Panc1 (cell line): ENCODE results near the gene TPSB2. TPM values are rescaled to one million over a fixed set of nuclear protein-coding genes. Genes with fewer than 3 reads are reported as not detected.

Experiments used
- ATAC-seq: fragments of 200-7000 bp; cut with Tn5 transposase; 2 replicates; pipeline ENCODE4 v1.9.1; 2020; ENCODE audit warnings: mild to moderate bottlenecking, moderate library complexity
- BruUV-seq: library from RNA; stranded (reverse); fragments of 400-500 nt; replicated peaks from 2 replicates; lab custom pipeline; 2021; lab: Mats Ljungman, UMichigan
- CTCF ChIA-PET: fragments of 300-600 bp; sonication (Branson Sonifier 250); formaldehyde crosslinking; loops from one replicate; lab custom pipeline; 2022; ENCODE audit warnings: antibody characterized with exemption; lab: Charles Lee
- POLR2A ChIA-PET: fragments of 300-600 bp; sonication (Branson Sonifier 250); formaldehyde crosslinking; loops from one replicate; lab custom pipeline; 2022; ENCODE audit warnings: antibody characterized with exemption; lab: Charles Lee
- DNase-seq: peaks from one replicate; pipeline ENCODE4 v3.0.0-alpha.2; 2010; ENCODE audit warnings: low read depth, low spot score
- H3K27ac ChIP-seq: 2 replicates; pipeline ENCODE4 v1.5.1; 2011; ENCODE audit warnings: mild to moderate bottlenecking, low read length, inconsistent platforms
- H3K27me3 ChIP-seq: fragments of 200-500 bp; sonication (Bioruptor generic); 2 replicates; pipeline ENCODE4 v1.6.0; 2014; ENCODE audit warnings: low read length, inconsistent platforms; ENCODE audit not compliant: control insufficient read depth, insufficient read depth
- H3K36me3 ChIP-seq: fragments of 200-500 bp; sonication (Bioruptor generic); 2 replicates; pipeline ENCODE4 v1.5.1; 2014; ENCODE audit warnings: inconsistent platforms, mild to moderate bottlenecking, low read length, moderate library complexity; ENCODE audit not compliant: control insufficient read depth, insufficient read depth
- H3K4me1 ChIP-seq: 2 replicates; pipeline ENCODE4 v1.5.1; 2011; ENCODE audit warnings: inconsistent platforms, mild to moderate bottlenecking, low read length, moderate library complexity; ENCODE audit not compliant: control insufficient read depth, insufficient read depth
- H3K4me3 ChIP-seq, 2 experiments: 2 replicates each; pipeline ENCODE4 v1.5.1; 2011 to 2012; ENCODE audit warnings: low read depth in 2 of 2, low read length in 2 of 2, mild to moderate bottlenecking in 2 of 2, inconsistent platforms in 1 of 2, moderate library complexity in 1 of 2
- H3K9me3 ChIP-seq: fragments of 200-500 bp; sonication (Bioruptor generic); 2 replicates; pipeline ENCODE4 v1.5.1; 2014; ENCODE audit warnings: low read depth, mild to moderate bottlenecking, inconsistent platforms, low read length, moderate library complexity; ENCODE audit not compliant: control insufficient read depth, insufficient read depth
- POLR2AphosphoS5 ChIP-seq: IDR thresholded peaks from 2 replicates; pipeline ENCODE4 v1.6.1; 2012; ENCODE audit warnings: mild to moderate bottlenecking, low read depth, low read length, moderate library complexity
- SIN3A ChIP-seq: IDR thresholded peaks from 2 replicates; pipeline ENCODE4 v1.6.1; 2012; ENCODE audit warnings: low read depth, mild to moderate bottlenecking, low read length, moderate library complexity, borderline replicate concordance; ENCODE audit not compliant: insufficient read depth
- TCF7L2 ChIP-seq: IDR thresholded peaks from 2 replicates; pipeline ENCODE4 v1.6.1; 2011; ENCODE audit warnings: mild to moderate bottlenecking, low read depth, low read length, inconsistent platforms
- in situ Hi-C: cut with HindIII; loops from 2 replicates; pipeline ENCODE4 v1.10.0; 2016; ENCODE audit warnings: low sequenced_read_pairs, low pct_unique_long_range_greater_than_20kb
- intact Hi-C: fragments of 100-400 bp; cut with micrococcal nuclease; formaldehyde crosslinking; loops from one replicate; pipeline ENCODE4 v1.10.0; 2022; ENCODE audit not compliant: unreplicated experiment
- total RNA-seq: library from RNA; stranded (reverse); gene quantifications from one replicate; pipeline ENCODE4 v1.2.1, GENCODE V29; 2021; ENCODE audit not compliant: unreplicated experiment
- TF ChIP-seq, protein P1 (sequence below), 2 experiments: IDR thresholded peaks; 2 replicates each; pipeline ENCODE4 v1.6.1; 2011 to 2012; ENCODE audit warnings: low read depth in 2 of 2, control low read depth in 1 of 2, low read length in 1 of 2, mild to moderate bottlenecking in 1 of 2, moderate library complexity in 1 of 2; ENCODE audit not compliant: insufficient read depth in 1 of 2
- TF ChIP-seq, protein P2 (sequence below): fragments of 450-650 bp; IDR thresholded peaks from 2 replicates; pipeline ENCODE4 v1.5.1; 2017; ENCODE audit warnings: mild to moderate bottlenecking

Gene TPSB2
- total RNA-seq, 1 experiment from 2014 or later = 0.57 TPM

DNA sequence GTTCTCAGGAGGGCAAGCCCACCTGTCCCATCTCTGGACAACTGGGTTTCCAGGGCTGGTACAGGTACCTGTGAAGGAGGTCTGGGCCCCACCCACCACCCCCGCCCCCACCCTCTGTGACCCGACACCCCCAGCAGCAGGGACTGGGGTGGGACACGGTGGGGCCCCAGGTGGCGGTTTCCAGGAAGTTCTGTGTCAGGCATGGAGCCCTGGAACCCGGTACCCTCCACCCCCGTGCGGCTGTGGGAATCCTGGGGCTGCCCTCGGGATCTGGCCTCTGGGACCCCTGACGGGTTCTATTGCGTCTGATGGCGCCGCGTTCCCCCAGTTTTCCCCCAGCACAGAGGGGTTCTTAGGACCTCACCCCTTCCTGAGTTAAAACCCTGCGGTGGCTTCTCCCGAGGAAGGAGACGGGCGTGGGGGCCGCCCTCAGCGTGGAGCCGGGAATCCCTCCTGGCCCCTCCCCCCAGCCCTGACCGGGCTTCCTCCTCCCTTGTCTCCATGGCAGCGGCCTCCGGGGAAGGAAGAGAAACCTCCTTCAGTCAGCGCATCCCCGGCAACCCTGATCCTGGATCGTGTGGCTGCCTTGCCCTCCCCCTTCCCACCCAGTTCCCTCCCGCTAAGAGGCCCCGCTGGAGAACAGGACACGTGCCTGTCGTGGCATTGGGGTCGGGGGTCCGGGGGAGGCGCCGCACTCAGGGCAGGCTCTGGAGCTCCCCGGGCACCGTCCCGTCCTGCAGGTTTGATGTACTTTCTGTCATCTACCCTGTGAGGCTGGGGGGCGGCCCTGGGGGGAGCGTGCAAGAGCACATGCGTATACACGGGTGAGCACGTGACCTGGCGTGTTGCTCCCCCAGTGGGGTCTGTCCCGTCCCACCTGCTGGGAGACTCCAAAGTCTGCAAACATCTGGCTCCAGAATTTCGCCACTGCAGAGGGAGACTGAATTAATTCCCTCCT is 46.8 kb downstream of the TPSB2 start:
- DNase-seq (no peak), ATAC-seq (peak; percentile 36; the same call in 1 of the 2 replicates)
- intact Hi-C loops (no loop called here), in situ Hi-C loops (no loop called here)
- POLR2A ChIA-PET = no interaction called here
- CTCF ChIA-PET = interaction anchor here (0.7 kb wide), 1 partner anchor 20 kb away, joined by 3 read pairs; no protein-coding TSS in a partner anchor
- no peak for TF ChIP-seq SIN3A
- TF ChIP-seq, protein P1, sequence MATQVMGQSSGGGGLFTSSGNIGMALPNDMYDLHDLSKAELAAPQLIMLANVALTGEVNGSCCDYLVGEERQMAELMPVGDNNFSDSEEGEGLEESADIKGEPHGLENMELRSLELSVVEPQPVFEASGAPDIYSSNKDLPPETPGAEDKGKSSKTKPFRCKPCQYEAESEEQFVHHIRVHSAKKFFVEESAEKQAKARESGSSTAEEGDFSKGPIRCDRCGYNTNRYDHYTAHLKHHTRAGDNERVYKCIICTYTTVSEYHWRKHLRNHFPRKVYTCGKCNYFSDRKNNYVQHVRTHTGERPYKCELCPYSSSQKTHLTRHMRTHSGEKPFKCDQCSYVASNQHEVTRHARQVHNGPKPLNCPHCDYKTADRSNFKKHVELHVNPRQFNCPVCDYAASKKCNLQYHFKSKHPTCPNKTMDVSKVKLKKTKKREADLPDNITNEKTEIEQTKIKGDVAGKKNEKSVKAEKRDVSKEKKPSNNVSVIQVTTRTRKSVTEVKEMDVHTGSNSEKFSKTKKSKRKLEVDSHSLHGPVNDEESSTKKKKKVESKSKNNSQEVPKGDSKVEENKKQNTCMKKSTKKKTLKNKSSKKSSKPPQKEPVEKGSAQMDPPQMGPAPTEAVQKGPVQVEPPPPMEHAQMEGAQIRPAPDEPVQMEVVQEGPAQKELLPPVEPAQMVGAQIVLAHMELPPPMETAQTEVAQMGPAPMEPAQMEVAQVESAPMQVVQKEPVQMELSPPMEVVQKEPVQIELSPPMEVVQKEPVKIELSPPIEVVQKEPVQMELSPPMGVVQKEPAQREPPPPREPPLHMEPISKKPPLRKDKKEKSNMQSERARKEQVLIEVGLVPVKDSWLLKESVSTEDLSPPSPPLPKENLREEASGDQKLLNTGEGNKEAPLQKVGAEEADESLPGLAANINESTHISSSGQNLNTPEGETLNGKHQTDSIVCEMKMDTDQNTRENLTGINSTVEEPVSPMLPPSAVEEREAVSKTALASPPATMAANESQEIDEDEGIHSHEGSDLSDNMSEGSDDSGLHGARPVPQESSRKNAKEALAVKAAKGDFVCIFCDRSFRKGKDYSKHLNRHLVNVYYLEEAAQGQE (IDR thresholded peaks at IDR 0.05; ENCODE audit: insufficient read depth in 1 of 2, low read depth in 2 of 2, low read length in 1 of 2) = no peak
- TF ChIP-seq TCF7L2 = no peak
- TF ChIP-seq, protein P2, sequence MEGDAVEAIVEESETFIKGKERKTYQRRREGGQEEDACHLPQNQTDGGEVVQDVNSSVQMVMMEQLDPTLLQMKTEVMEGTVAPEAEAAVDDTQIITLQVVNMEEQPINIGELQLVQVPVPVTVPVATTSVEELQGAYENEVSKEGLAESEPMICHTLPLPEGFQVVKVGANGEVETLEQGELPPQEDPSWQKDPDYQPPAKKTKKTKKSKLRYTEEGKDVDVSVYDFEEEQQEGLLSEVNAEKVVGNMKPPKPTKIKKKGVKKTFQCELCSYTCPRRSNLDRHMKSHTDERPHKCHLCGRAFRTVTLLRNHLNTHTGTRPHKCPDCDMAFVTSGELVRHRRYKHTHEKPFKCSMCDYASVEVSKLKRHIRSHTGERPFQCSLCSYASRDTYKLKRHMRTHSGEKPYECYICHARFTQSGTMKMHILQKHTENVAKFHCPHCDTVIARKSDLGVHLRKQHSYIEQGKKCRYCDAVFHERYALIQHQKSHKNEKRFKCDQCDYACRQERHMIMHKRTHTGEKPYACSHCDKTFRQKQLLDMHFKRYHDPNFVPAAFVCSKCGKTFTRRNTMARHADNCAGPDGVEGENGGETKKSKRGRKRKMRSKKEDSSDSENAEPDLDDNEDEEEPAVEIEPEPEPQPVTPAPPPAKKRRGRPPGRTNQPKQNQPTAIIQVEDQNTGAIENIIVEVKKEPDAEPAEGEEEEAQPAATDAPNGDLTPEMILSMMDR = no peak
- TF ChIP-seq POLR2AphosphoS5 = no peak
- Histone ChIP-seq H3K27me3 (no peaks in the 10 kb centered on the region), H3K27ac (no peak overlapping the region), H3K9me3 (no peaks in the 10 kb centered on the region), H3K4me3 (no peak overlapping the region), H3K4me1 (peaks cover 30% of the 10 kb centered on the region), H3K36me3 (no peaks in the 10 kb centered on the region)
- BruUV-seq = no TSS peak

DNA sequence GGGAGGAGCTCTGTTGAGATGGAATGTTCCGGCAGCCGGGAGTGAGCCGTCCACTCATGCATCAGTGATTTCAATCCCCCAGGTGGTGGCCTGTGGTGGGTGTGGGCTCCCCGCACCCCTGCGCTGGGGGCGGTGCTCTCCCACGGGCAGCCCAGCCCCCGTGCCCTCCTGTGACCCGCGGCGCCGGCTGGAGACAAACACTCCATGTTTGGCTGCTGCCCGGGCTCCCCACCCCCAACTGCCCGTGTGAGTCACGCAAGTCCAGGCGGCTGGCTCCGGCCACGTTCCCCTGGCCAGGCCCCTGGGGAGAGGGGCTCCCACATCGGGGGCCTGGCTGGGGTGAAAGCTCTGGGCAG is 47.7 kb downstream of the TPSB2 start:
- TF ChIP-seq SIN3A = no peak
- TF ChIP-seq POLR2AphosphoS5 = no peak
- TF ChIP-seq, protein P1 (IDR thresholded peaks at IDR 0.05; ENCODE audit: insufficient read depth in 1 of 2, low read depth in 2 of 2, low read length in 1 of 2) = 0 out of 4 replicates have a peak, but pooled peaks of 1 of the 2 experiments have one; percentile 11
- POLR2A ChIA-PET = no interaction called here
- ATAC-seq = peak; percentile 55
- H3K9me3 ChIP-seq = no peaks in the 10 kb centered on the region
- no TSS peak for BruUV-seq
- peaks cover 31% of the 10 kb centered on the region for H3K4me1 ChIP-seq
- CTCF ChIA-PET = interaction anchor here (1.1 to 1.2 kb wide), 2 partner anchors 11 to 19 kb away, joined by 3 to 4 read pairs; no protein-coding TSS in a partner anchor
- no peak overlapping the region for H3K4me3 ChIP-seq
- no peaks in the 10 kb centered on the region for H3K36me3 ChIP-seq
- in situ Hi-C loops (no loop called here), intact Hi-C loops (no loop called here)
- no peaks in the 10 kb centered on the region for H3K27me3 ChIP-seq
- DNase-seq = no peak
- H3K27ac ChIP-seq = peak overlapping the region; percentile 48
